PC-3 (cell line): ENCODE data around the gene POU2AF3.

Experiments used
- EZH2 ChIP-seq: fragments of 300-600 bp; sonication (generic); IDR thresholded peaks from one replicate; pipeline ENCODE4 v1.6.1; 2017; ENCODE audit warnings: antibody characterized with exemption, mild to moderate bottlenecking, low read length; ENCODE audit not compliant: unreplicated experiment
- EZH2phosphoT487 ChIP-seq: fragments of 300-600 bp; sonication (generic); IDR thresholded peaks from 2 replicates; pipeline ENCODE4 v1.6.1; 2018; ENCODE audit warnings: mild to moderate bottlenecking, antibody characterized with exemption, low read length, borderline replicate concordance
- TF ChIP-seq, protein P1 (sequence below): fragments of 300-600 bp; sonication (generic); conservative IDR thresholded peaks from 2 replicates; pipeline ENCODE4 v1.5.1; 2017; ENCODE audit warnings: antibody characterized with exemption, low read depth, mild to moderate bottlenecking, low read length

DNA sequence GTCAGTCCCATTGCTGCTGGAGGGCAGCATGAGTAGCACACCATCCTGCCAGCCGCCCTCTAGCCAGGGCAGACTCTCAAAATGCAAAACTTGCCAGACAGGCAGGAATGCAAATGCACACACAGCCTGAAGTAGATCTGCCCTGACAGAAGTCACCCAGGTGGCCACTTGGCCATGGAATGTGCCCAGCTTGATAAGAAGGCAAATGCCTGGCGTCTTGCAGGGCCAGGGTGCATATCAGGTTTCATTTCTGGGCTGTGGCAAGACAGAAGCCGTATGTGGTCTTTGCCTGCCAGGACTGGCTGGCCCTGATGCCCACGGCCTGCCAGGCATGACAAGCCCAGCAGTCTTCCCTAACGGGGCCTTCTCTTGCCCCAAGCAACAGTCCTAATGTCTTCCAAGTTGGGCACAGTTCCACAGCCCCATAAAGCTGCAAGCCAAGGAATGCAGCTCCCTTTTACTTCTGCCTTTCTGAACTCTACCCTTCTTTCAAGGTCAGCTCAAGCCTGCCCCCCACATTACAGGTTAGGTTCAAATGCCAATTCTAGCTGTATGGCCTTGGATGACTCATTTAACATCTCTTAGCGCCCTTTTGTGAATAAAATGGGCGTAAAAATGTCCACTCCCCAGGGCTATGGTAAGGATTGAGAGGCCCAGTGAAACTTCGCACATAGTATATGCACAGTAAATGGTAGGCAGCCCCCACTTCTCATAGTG, 29.7 kb downstream of the POU2AF3 start:
- TF ChIP-seq, protein P1, sequence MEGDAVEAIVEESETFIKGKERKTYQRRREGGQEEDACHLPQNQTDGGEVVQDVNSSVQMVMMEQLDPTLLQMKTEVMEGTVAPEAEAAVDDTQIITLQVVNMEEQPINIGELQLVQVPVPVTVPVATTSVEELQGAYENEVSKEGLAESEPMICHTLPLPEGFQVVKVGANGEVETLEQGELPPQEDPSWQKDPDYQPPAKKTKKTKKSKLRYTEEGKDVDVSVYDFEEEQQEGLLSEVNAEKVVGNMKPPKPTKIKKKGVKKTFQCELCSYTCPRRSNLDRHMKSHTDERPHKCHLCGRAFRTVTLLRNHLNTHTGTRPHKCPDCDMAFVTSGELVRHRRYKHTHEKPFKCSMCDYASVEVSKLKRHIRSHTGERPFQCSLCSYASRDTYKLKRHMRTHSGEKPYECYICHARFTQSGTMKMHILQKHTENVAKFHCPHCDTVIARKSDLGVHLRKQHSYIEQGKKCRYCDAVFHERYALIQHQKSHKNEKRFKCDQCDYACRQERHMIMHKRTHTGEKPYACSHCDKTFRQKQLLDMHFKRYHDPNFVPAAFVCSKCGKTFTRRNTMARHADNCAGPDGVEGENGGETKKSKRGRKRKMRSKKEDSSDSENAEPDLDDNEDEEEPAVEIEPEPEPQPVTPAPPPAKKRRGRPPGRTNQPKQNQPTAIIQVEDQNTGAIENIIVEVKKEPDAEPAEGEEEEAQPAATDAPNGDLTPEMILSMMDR: no peak
- TF ChIP-seq EZH2 (no peak), EZH2phosphoT487 (no peak)
